Measurements from ENCODE around the gene BCKDHB. TPM values are rescaled to one million over a fixed set of nuclear protein-coding genes. Genes with fewer than 3 reads are reported as not detected.
"Not testable (repeated sequence)": the region's sequence is repeated elsewhere in the genome, so short reads cannot be mapped to it uniquely, and the experiment has no call there.

BCKDHB gene
- total and polyA plus RNA-seq, 2 of the 4 experiments (the other 2 are of a cell fraction) = 11.2 to 11.8 TPM

GRCh38 chr6:80289727-80290126 is 183.3 kb downstream of the BCKDHB start:
- H3K23ac ChIP-seq (ENCODE audit: low read depth, low read length) = no peak overlapping the region
- peaks cover 8% of the 10 kb centered on the region for H3K9me3 ChIP-seq (ENCODE audit: control insufficient read depth, insufficient read depth, low read length)
- H3K79me1 ChIP-seq (ENCODE audit: low read depth in 1 of 2, low read length in 2 of 2) = no peaks in the 10 kb centered on the region
- no peaks in the 10 kb centered on the region for H3K4me1 ChIP-seq (ENCODE audit: control insufficient read depth, insufficient read depth, low read length)
- 80% methylated on average over 1 of the region's 3 CpGs; no CpG with 5 or more reads in 1 of the 2 experiments for whole genome bisulfite sequencing, 2 experiments (ENCODE audit: extremely low coverage in 2 of 2, insufficient read length in 1 of 2)
- POLR2A ChIA-PET (ENCODE audit: unreplicated experiment) = no interaction called here
- no peak overlapping the region for H2AK5ac ChIP-seq (ENCODE audit: low read depth, low read length)
- H2BK15ac ChIP-seq (ENCODE audit: low read depth, low read length) = no peak overlapping the region
- no TSS peak for BruUV-seq (replicated peaks)
- ATAC-seq (ENCODE audit: low read depth) (no peak), DNase-seq (no peak)
- in situ Hi-C loops (cut with MboI; ENCODE audit: low sequenced_read_pairs) = no loop called here
- H2BK120ac ChIP-seq (ENCODE audit: low read depth, low read length) = no peak overlapping the region
- H3K9me1 ChIP-seq (ENCODE audit: insufficient read depth, low read length) = no peaks in the 10 kb centered on the region
- no peak overlapping the region for H3K9ac ChIP-seq (ENCODE audit: low read depth, low read length)
- H4K20me1 ChIP-seq (ENCODE audit: insufficient read depth, low read length) = no peaks in the 10 kb centered on the region
- no peak overlapping the region for H3K4me3 ChIP-seq (ENCODE audit: insufficient read depth, low read depth, low read length)
- no peaks in the 10 kb centered on the region for H3K36me3 ChIP-seq (ENCODE audit: control insufficient read depth, insufficient read depth, low read length)
- no peak overlapping the region for H2BK5ac ChIP-seq (ENCODE audit: low read depth, low read length, poor library complexity, severe bottlenecking)
- TF ChIP-seq MAZ (IDR thresholded peaks at IDR 0.05; ENCODE audit: borderline replicate concordance, low read depth, low read length) (no peak), RAD21 (IDR thresholded peaks at IDR 0.05; ENCODE audit: low read length) (no peak), RCOR1 (IDR thresholded peaks at IDR 0.05; ENCODE audit: insufficient replicate concordance, low read length) (no peak), NFE2L2 (IDR thresholded peaks at IDR 0.05; ENCODE audit: low read depth, low read length) (no peak), ELK1 (IDR thresholded peaks at IDR 0.05; ENCODE audit: borderline replicate concordance, low read depth, low read length) (no peak), RFX5 (IDR thresholded peaks at IDR 0.05; ENCODE audit: low read depth, low read length) (no peak), CEBPB (IDR thresholded peaks at IDR 0.05; ENCODE audit: low read depth, low read length) (no peak)
- no peak overlapping the region for H4K5ac ChIP-seq (ENCODE audit: low read depth, low read length)
- CTCF ChIA-PET = no interaction called here
- intact Hi-C loops (cut with micrococcal nuclease) = no loop called here
- no peak overlapping the region for H3K4ac ChIP-seq (ENCODE audit: low read depth, low read length)
- dilution Hi-C loops (cut with HindIII; ENCODE audit: low sequenced_read_pairs, unreplicated experiment) = no loop called here
- H3K18ac ChIP-seq (ENCODE audit: low read depth, low read length) = no peak overlapping the region
- no peak overlapping the region for H2AFZ ChIP-seq (replicated peaks; ENCODE audit: low read length, poor library complexity)
- no peak overlapping the region for H4K8ac ChIP-seq (ENCODE audit: low read depth in 2 of 2, low read length in 2 of 2)
- no peak overlapping the region for H3K27ac ChIP-seq (ENCODE audit: insufficient read depth, low read length)
- no peaks in the 10 kb centered on the region for H3K27me3 ChIP-seq (ENCODE audit: control insufficient read depth, insufficient read depth, low read length)
- H2BK20ac ChIP-seq (ENCODE audit: low read depth, low read length) = no peak overlapping the region
- no peak overlapping the region for H3K56ac ChIP-seq (ENCODE audit: extremely low read depth, insufficient read depth, low read length)
- H3K4me2 ChIP-seq (ENCODE audit: low read depth, low read length) = no peak overlapping the region
- H4K91ac ChIP-seq (ENCODE audit: insufficient read depth, low read depth, low read length) = no peak overlapping the region
- no peak overlapping the region for H2AK9ac ChIP-seq (replicated peaks; ENCODE audit: low read depth, low read length, poor library complexity)
- H3K14ac ChIP-seq (replicated peaks; ENCODE audit: low read depth, low read length) = no peak overlapping the region

GRCh38 chr6:80294531-80294930 is 188.1 kb downstream of the BCKDHB start:
- H2BK15ac ChIP-seq (ENCODE audit: low read depth, low read length); H3K56ac ChIP-seq (ENCODE audit: extremely low read depth, insufficient read depth, low read length); H3K27me3 ChIP-seq (ENCODE audit: control insufficient read depth, insufficient read depth, low read length); dilution Hi-C loops (cut with HindIII; ENCODE audit: low sequenced_read_pairs, unreplicated experiment); H3K36me3 ChIP-seq (ENCODE audit: control insufficient read depth, insufficient read depth, low read length); H4K8ac ChIP-seq (ENCODE audit: low read depth in 2 of 2, low read length in 2 of 2); H3K14ac ChIP-seq (replicated peaks; ENCODE audit: low read depth, low read length); H2BK120ac ChIP-seq (ENCODE audit: low read depth, low read length); H3K18ac ChIP-seq (ENCODE audit: low read depth, low read length); H2BK20ac ChIP-seq (ENCODE audit: low read depth, low read length); ATAC-seq (ENCODE audit: low read depth); DNase-seq; H2AK9ac ChIP-seq (replicated peaks; ENCODE audit: low read depth, low read length, poor library complexity); H3K4me3 ChIP-seq (ENCODE audit: insufficient read depth, low read depth, low read length); H3K4me1 ChIP-seq (ENCODE audit: control insufficient read depth, insufficient read depth, low read length); H3K9ac ChIP-seq (ENCODE audit: low read depth, low read length); H2BK5ac ChIP-seq (ENCODE audit: low read depth, low read length, poor library complexity, severe bottlenecking); H3K23ac ChIP-seq (ENCODE audit: low read depth, low read length); H2AK5ac ChIP-seq (ENCODE audit: low read depth, low read length); H3K79me1 ChIP-seq (ENCODE audit: low read depth in 1 of 2, low read length in 2 of 2); H4K20me1 ChIP-seq (ENCODE audit: insufficient read depth, low read length); in situ Hi-C loops (cut with MboI; ENCODE audit: low sequenced_read_pairs); H3K9me1 ChIP-seq (ENCODE audit: insufficient read depth, low read length); H4K91ac ChIP-seq (ENCODE audit: insufficient read depth, low read depth, low read length); H4K5ac ChIP-seq (ENCODE audit: low read depth, low read length); H2AFZ ChIP-seq (replicated peaks; ENCODE audit: low read length, poor library complexity); intact Hi-C loops (cut with micrococcal nuclease); CTCF ChIA-PET; H3K9me3 ChIP-seq (ENCODE audit: control insufficient read depth, insufficient read depth, low read length); BruUV-seq (replicated peaks); POLR2A ChIA-PET (ENCODE audit: unreplicated experiment); H3K4me2 ChIP-seq (ENCODE audit: low read depth, low read length); H3K4ac ChIP-seq (ENCODE audit: low read depth, low read length); H3K27ac ChIP-seq (ENCODE audit: insufficient read depth, low read length): not testable (repeated sequence)
- no CpG with 5 or more reads among the region's 4 CpGs for WGBS, 2 experiments (ENCODE audit: extremely low coverage in 2 of 2, insufficient read length in 1 of 2)

Measured in IMR-90 (cell line).